HepG2 (cell line): ENCODE measurements around the gene RUVBL1. TPM values are rescaled to one million over a fixed set of nuclear protein-coding genes. Genes with fewer than 3 reads are reported as not detected.

Source experiments
- ATAC-seq: fragments of 200-7000 bp; cut with Tn5 transposase; 3 replicates; pipeline ENCODE4 v1.9.1; 2020; ENCODE audit warnings: mild to moderate bottlenecking, moderate library complexity
- BruUV-seq: library from RNA; stranded (reverse); fragments of 400-500 nt; replicated peaks from 2 replicates; lab custom pipeline; 2021; lab: Mats Ljungman, UMichigan
- CTCF ChIA-PET: fragments of 300-600 bp; formaldehyde crosslinking; extraction: SDS; loops from one replicate; lab custom pipeline; 2021; ENCODE audit warnings: low total read pairs, inconsistent platforms, low intra/inter-chr PET ratio; lab: Yijun Ruan, JAX
- POLR2A ChIA-PET: fragments of 350-600 bp; sonication (Branson Sonifier 250); formaldehyde crosslinking; loops from one replicate; lab custom pipeline; 2020; ENCODE audit warnings: antibody characterized with exemption, inconsistent platforms; lab: Yijun Ruan, JAX
- DNase-seq: peaks from one replicate; pipeline ENCODE4 v3.0.0-alpha.2; 2015; ENCODE audit warnings: low spot score
- FAIRE-seq: peaks from 3 replicates; lab custom pipeline; 2011; peaks lifted over from hg19 to GRCh38; lab: Jason Lieb, UNC
- H2AFZ ChIP-seq: one replicate; pipeline ENCODE4 v1.6.1; 2011; ENCODE audit warnings: low read length, inconsistent platforms
- H3K27ac ChIP-seq: fragments of 300-600 bp; 3 replicates; pipeline ENCODE4 v1.8.0; 2011; ENCODE audit warnings: mixed run types, mild to moderate bottlenecking, mixed read lengths, low read length, inconsistent platforms; ENCODE audit not compliant: insufficient read depth; ENCODE audit errors: extremely low read length
- H3K27me3 ChIP-seq, 2 experiments: fragments of 200-600 bp in 1 of 2; 2 replicates in 1 of 2; 3 replicates in 1 of 2; pipeline versions ENCODE4 v1.6.0 to v1.8.0; 2011; ENCODE audit warnings: low read length in 2 of 2, mild to moderate bottlenecking in 2 of 2, moderate library complexity in 2 of 2, inconsistent platforms in 1 of 2; ENCODE audit not compliant: insufficient read depth in 2 of 2, control insufficient read depth in 1 of 2
- H3K36me3 ChIP-seq, 2 experiments: fragments of 200-600 bp in 1 of 2; replicated peaks in 1 of 2; 2 replicates in 1 of 2; 3 replicates in 1 of 2; pipeline versions ENCODE4 v1.5.1 to v1.8.0; 2011; ENCODE audit warnings: low read length in 2 of 2, inconsistent platforms in 1 of 2; ENCODE audit not compliant: insufficient read depth in 2 of 2, control insufficient read depth in 1 of 2
- H3K4me1 ChIP-seq: 2 replicates; pipeline ENCODE4 v1.5.1; 2012; ENCODE audit warnings: low read length, inconsistent platforms; ENCODE audit not compliant: insufficient read depth
- H3K4me2 ChIP-seq: 2 replicates; pipeline ENCODE4 v1.6.0; 2011; ENCODE audit warnings: low read depth, low read length, inconsistent platforms
- H3K4me3 ChIP-seq, 3 experiments: fragments of 200-600 bp in 1 of 3; sonication (generic), shearing (Covaris generic) in 1 of 3; replicated peaks in 1 of 3; 2 replicates each; pipeline ENCODE4 v1.5.1; 2011 to 2016; ENCODE audit warnings: low read length in 3 of 3, inconsistent platforms in 2 of 3, low read depth in 2 of 3, mild to moderate bottlenecking in 2 of 3, control low read depth in 1 of 3, mixed read lengths in 1 of 3; ENCODE audit not compliant: insufficient read depth in 1 of 3
- H3K79me2 ChIP-seq: one replicate; pipeline ENCODE4 v1.6.1; 2011; ENCODE audit warnings: low read length, inconsistent platforms; ENCODE audit not compliant: insufficient read depth
- H3K9ac ChIP-seq: 2 replicates; pipeline ENCODE4 v1.6.0; 2011; ENCODE audit warnings: mild to moderate bottlenecking, low read depth, low read length, inconsistent platforms; ENCODE audit not compliant: insufficient read depth
- H3K9me3 ChIP-seq: 2 replicates; pipeline ENCODE4 v1.5.1; 2012; ENCODE audit warnings: mild to moderate bottlenecking, low read length
- H4K20me1 ChIP-seq: 2 replicates; pipeline ENCODE4 v1.6.0; 2011; ENCODE audit warnings: inconsistent platforms, mild to moderate bottlenecking, low read length, moderate library complexity; ENCODE audit not compliant: insufficient read depth
- HNRNPUL1 ChIP-seq: fragments of 200-400 bp; formaldehyde crosslinking; IDR thresholded peaks from 2 replicates; pipeline ENCODE4 v1.6.1; 2017; ENCODE audit warnings: low read depth, mild to moderate bottlenecking, low read length, moderate library complexity
- KDM2A ChIP-seq: sonication (generic); formaldehyde crosslinking; IDR thresholded peaks from 2 replicates; pipeline ENCODE4 v1.4.0; 2020; ENCODE audit warnings: low read depth, missing genetic modification reagents, borderline replicate concordance
- RBM22 ChIP-seq: fragments of 200-400 bp; formaldehyde crosslinking; optimal IDR thresholded peaks from 2 replicates; pipeline ENCODE3; 2017; ENCODE audit warnings: mild to moderate bottlenecking, low read length, moderate library complexity
- ZNF274 ChIP-seq: sonication (generic); formaldehyde crosslinking; IDR thresholded peaks from 2 replicates; pipeline ENCODE4 v1.5.1; 2020; ENCODE audit warnings: mild to moderate bottlenecking, missing genetic modification reagents
- WGBS: methylation state at CpG from one replicate; pipeline ENCODE4 v1.1.6; 2017; ENCODE audit warnings: low lambda C conversion rate; 5-methylcytosine and 5-hydroxymethylcytosine counted together
- in situ Hi-C: cut with HindIII; loops from 2 replicates; pipeline ENCODE4 v1.10.0; 2017; ENCODE audit warnings: low pct_unique_long_range_greater_than_20kb; ENCODE audit not compliant: extremely low pct_ligation_motif_present
- intact Hi-C: fragments of 100-400 bp; cut with micrococcal nuclease; formaldehyde crosslinking; loops from one replicate; pipeline ENCODE4 v1.10.0; 2022; ENCODE audit not compliant: unreplicated experiment
- polyA plus RNA-seq, 8 experiments: library from polyadenylated mRNA; depleted of rRNA in 3 of 8; stranded (reverse) in 7 of 8; unstranded in 1 of 8; fragments of >200 nt; fragmentation: Illumina TruSeq in 4 of 8; extraction: Trizol in 4 of 8; gene quantifications; 2 replicates each; pipeline versions ENCODE4 v1.2.1 to v1.2.3, GENCODE V29; 2011 to 2016; ENCODE audit warnings: low read depth in 4 of 8, missing spikeins in 1 of 8, mixed read lengths in 1 of 8; ENCODE audit not compliant: insufficient read depth in 1 of 8
- total RNA-seq, 5 experiments: library from RNA; depleted of rRNA; stranded (reverse); fragments of >200 nt; fragmentation: Illumina TruSeq; extraction: Trizol; gene quantifications; 2 replicates each; pipeline ENCODE4 v1.2.3, GENCODE V29; 2016; ENCODE audit warnings: low read depth in 1 of 5

RUVBL1 gene
- total and polyA plus RNA-seq, 2 of the 13 experiments (the other 11 are each of a cell fraction or from before 2014, with no cell fraction given), result 32.7 to 86.3 TPM

GRCh38 chr3:128078875-128079274 lies 44.7 kb downstream of the RUVBL1 start:
- POLR2A ChIA-PET, result no interaction called here
- H3K27me3 ChIP-seq, result no peaks in the 10 kb centered on the region
- 94% methylated on average over 2 of the region's 8 CpGs for WGBS

DNA sequence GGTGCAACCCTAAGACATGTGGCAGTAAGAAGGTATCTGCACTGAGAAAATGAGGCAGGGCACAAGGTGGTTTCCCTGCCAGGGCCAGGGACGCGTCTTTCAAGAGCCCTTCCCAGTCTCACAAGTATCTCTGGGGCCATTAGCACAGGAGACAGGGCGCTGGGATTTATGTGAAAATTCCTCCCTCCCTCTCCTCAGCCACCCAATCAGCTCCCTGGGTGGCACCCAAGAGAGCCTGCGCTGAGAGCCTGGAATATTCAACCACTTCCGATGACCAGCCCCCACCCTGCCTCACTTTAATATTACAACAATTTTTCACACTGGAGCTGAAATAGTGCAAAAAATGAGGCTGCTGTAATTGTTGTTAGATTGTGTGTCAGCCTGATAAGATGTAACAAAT lies 45.3 kb downstream of the RUVBL1 start:
- intact Hi-C loops (no loop called here), in situ Hi-C loops (no loop called here)
- ChIA-PET CTCF (no interaction called here), POLR2A (no interaction called here)
- no peak for TF ChIP-seq KDM2A (CRISPR knock-in tag)
- no peak for TF ChIP-seq HNRNPUL1
- TF ChIP-seq RBM22, result peak; percentile 20
- Histone ChIP-seq H3K27me3 (no peaks in the 10 kb centered on the region), H3K79me2 (no peaks in the 10 kb centered on the region), H3K4me1 (peaks cover 10% of the 10 kb centered on the region; the same call in 1 of the 2 replicates), H3K36me3 (peaks cover 5 to 54% of the 10 kb centered on the region in 2 experiments), H3K4me2 (no peak overlapping the region), H3K9me3 (no peaks in the 10 kb centered on the region), H3K4me3 (no peak overlapping the region), H3K9ac (no peak overlapping the region), H4K20me1 (no peaks in the 10 kb centered on the region), H2AFZ (no peak overlapping the region), H3K27ac (no peak overlapping the region)
- BruUV-seq, result no TSS peak
- 100% methylated on average over 5 of the region's 5 CpGs for WGBS
- FAIRE-seq (no peak), ATAC-seq (no peak), DNase-seq (no peak)

More at GRCh38 chr3:128078875-128079274, 44.7 kb downstream of the RUVBL1 start:
- Histone ChIP-seq H3K36me3 (peaks cover 6 to 56% of the 10 kb centered on the region in 2 experiments), H3K9ac (no peak overlapping the region), H3K4me3 (no peak overlapping the region), H2AFZ (no peak overlapping the region), H3K9me3 (no peaks in the 10 kb centered on the region), H4K20me1 (no peaks in the 10 kb centered on the region)
- no peak for ATAC-seq
- DNase-seq, result no peak
- intact Hi-C loops, result no loop called here
- FAIRE-seq, result no peak
- in situ Hi-C loops, result no loop called here
- no TSS peak for BruUV-seq
- no peak for TF ChIP-seq ZNF274 (CRISPR knock-in tag)
- TF ChIP-seq, all 625 proteins: peak for 0
- CTCF ChIA-PET, result no interaction called here
- Histone ChIP-seq H3K4me2 (no peak overlapping the region), H3K4me1 (peaks cover 10% of the 10 kb centered on the region; the same call in 1 of the 2 replicates), H3K27ac (no peak overlapping the region), H3K79me2 (no peaks in the 10 kb centered on the region)
